Measurements from ENCODE around the gene ARHGAP15.

DNA sequence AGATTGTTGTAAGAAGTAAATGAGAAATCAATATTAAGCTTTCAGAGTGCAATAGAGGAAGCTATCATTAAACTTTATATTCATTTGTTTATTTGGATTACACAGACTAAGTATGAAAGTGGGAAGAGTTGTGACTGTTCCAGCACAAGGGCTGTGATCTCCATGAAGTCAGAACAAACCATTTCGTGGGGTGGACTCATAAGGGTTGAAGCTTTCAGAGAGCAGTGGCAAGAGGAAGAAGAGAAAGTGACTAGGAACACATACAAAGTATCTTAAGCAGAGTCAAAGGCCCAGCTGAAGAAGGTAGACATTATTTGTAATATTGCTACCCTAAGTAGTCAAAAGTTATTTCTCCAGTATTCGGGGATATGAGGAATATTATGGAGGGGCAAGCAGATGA, 117.0 kb downstream of the ARHGAP15 start:
- TF ChIP-seq SUZ12 (IDR thresholded peaks at IDR 0.05; ENCODE audit: extremely low read depth, insufficient read depth, insufficient read length) (no peak), YY1 (IDR thresholded peaks at IDR 0.05; ENCODE audit: insufficient read depth, insufficient read length) (no peak), ZNF274 (IDR thresholded peaks at IDR 0.05; ENCODE audit: low read depth, low read length) (no peak)

Measured in NT2/D1 (cell line).